GM19328 (cell line): Measurements from ENCODE around the gene C19orf53.
"Not testable (repeated sequence)": the region's sequence is repeated elsewhere in the genome, so short reads cannot be mapped to it uniquely, and the experiment has no call there.

Experiments
- ATAC-seq: cut with Tn5 transposase; IDR thresholded peaks from one replicate; pipeline ENCODE4 v1.9.1; 2021; ENCODE audit warnings: mild to moderate bottlenecking, moderate library complexity; ENCODE audit not compliant: unreplicated experiment

C19orf53 gene

GRCh38 chr19:13774217-13775191, at the start of gene C19orf53:
TSS of gene C19orf53 (plus strand) at chr19:13774456. CDS start at chr19:13774478, 22 bp downstream.
- ATAC-seq, result peak; percentile 72

GRCh38 chr19:13726323-13726722, 47.9 kb upstream of the C19orf53 start:
- no peak for ATAC-seq

GRCh38 chr19:13727798-13728197, 46.5 kb upstream of the C19orf53 start:
- no peak for ATAC-seq

GRCh38 chr19:13729859-13730258, 44.4 kb upstream of the C19orf53 start:
- ATAC-seq, result no peak

GRCh38 chr19:13731147-13731964, 42.9 kb upstream of the C19orf53 start:
- ATAC-seq, result peak; percentile 90

GRCh38 chr19:13732337-13732736, 41.9 kb upstream of the C19orf53 start:
- no peak for ATAC-seq

- no peak for ATAC-seq
Observed at GRCh38 chr19:13734751-13735150, 39.5 kb upstream of the C19orf53 start.

- ATAC-seq, result no peak
Observed at GRCh38 chr19:13738073-13738472, 36.2 kb upstream of the C19orf53 start.

- ATAC-seq, result no peak
Observed at GRCh38 chr19:13741893-13742292, 32.4 kb upstream of the C19orf53 start.

- no peak for ATAC-seq
Observed at GRCh38 chr19:13742756-13743155, 31.5 kb upstream of the C19orf53 start.

GRCh38 chr19:13744174-13744573, 30.1 kb upstream of the C19orf53 start:
- ATAC-seq, result no peak

- ATAC-seq, result no peak
Observed at GRCh38 chr19:13747098-13747453, 27.2 kb upstream of the C19orf53 start.

GRCh38 chr19:13748169-13748828, 26.0 kb upstream of the C19orf53 start:
- ATAC-seq, result no peak

- no peak for ATAC-seq
Observed at GRCh38 chr19:13751436-13751835, 22.8 kb upstream of the C19orf53 start.

- not testable (repeated sequence) for ATAC-seq
Observed at GRCh38 chr19:13753622-13754021, 20.6 kb upstream of the C19orf53 start.

GRCh38 chr19:13756210-13756609, 18.0 kb upstream of the C19orf53 start:
- no peak for ATAC-seq

- no peak for ATAC-seq
Observed at GRCh38 chr19:13757805-13758772, 16.2 kb upstream of the C19orf53 start.

GRCh38 chr19:13758795-13759194, 15.5 kb upstream of the C19orf53 start:
- ATAC-seq, result no peak

- no peak for ATAC-seq
Observed at GRCh38 chr19:13761423-13761822, 12.8 kb upstream of the C19orf53 start.

GRCh38 chr19:13762635-13763235, 11.5 kb upstream of the C19orf53 start:
- ATAC-seq, result no peak
